Measurements from ENCODE around the gene TCAF2. TPM values are rescaled to one million over a fixed set of nuclear protein-coding genes. Genes with fewer than 3 reads are reported as not detected.
"Not testable (repeated sequence)": the region's sequence is repeated elsewhere in the genome, so short reads cannot be mapped to it uniquely, and the experiment has no call there.

TCAF2 gene
- total RNA-seq, 4 donors from 2014 or later: 3.0 to 10.5 (median 8.8) TPM

DNA sequence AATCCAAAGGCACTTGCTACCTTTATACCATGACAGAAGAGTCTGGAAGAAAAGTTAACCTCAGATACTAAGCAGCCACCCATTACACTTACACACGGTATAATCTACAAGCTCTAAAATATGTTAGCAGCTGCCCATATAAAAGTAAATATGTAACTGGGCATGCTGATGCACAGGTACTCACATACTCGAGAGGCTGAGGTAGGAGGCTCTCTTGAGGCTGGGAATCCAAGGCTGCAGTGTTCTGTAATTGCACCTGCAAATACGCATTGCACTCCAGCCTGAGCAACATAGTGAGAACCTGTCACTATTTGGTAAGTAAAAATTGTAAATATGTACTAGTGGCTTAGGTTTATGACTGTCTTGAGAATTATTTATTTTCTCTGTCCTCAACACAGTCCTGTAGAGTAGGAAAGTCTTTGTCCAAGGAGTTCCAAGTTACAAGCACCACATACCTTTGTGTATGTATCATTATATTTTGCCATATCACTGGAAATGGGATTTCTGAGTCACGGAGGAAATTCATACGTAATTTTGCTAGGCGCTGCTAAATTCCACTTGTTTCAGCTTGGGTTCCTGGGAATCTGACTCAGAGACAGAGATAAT lies 12.3 kb downstream of the TCAF2 start:
- H3K36me3 ChIP-seq; DNase-seq (ENCODE audit: low spot score in 2 of 2); H3K4me1 ChIP-seq; H3K27me3 ChIP-seq; H3K4me3 ChIP-seq; H3K9me3 ChIP-seq; H3K27ac ChIP-seq: not testable (repeated sequence)
- no CpG with 5 or more reads among the region's 6 CpGs for WGBS

DNA sequence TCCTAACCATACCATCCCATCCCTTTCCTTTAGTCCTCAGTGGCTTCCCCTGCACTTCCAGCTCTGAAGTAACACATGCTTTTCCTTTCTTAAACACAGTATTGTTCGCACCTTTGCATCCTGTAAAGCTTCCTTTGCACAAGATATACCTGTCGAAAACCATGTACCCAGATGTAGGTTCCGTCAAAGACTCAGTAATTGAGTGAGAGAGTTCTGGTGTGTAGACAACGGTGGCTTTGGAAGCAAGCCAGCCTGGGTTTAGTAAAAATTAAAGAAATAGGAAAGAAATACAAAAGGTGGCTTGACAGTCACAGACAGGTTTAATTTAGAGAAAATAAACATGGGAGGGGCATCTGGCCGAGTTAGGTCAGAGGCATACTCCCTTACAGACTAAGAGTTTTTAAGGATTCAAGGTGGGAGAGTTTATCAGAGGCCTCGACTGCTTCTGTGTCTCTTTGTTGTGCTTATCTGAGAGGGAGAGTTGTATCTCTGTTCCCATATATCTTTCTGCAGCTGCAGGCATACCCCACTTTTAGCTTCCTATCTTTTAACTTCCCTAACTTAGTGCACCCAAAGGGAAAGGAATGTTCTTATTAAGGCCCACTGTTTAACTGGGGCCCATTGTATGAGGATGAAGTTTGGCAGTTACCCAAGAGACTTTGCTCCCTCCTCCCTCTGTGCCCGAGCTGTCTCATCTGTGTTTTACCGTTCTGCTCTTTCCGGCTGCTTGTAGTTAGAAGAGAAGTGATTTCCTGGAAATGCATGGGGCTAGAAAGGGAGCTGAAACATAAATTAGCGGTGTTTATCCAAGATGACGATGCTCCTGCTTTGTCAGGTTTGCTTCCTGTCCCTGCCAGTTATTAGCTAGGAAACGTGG lies 14.8 kb downstream of the TCAF2 start:
- H3K9me3 ChIP-seq; H3K4me3 ChIP-seq; H3K36me3 ChIP-seq; DNase-seq (ENCODE audit: low spot score in 2 of 2); H3K27ac ChIP-seq; H3K4me1 ChIP-seq; H3K27me3 ChIP-seq: not testable (repeated sequence)
- WGBS: no CpG with 5 or more reads among the region's 12 CpGs

DNA sequence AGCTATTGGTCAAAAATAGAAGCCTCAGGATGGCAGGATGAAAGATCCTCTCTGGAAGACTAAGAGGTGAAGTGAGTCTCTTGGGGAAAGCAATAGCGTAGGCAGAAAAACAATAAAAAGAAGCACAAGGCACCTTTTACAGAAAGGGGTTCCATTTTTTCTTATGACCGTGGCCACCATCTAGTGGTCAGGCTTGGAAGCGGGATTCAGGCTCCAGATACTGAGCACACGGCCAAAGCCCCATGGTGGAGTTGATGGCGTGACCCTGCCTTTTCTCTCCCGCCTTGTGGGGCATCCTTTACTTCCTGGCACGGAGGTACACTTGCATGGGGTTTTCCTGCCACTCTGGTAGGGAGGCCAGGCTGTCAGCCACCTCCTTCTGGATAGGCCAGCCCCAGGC lies 18.6 kb downstream of the TCAF2 start:
- not testable (repeated sequence) for H3K27me3 ChIP-seq; H3K4me3 ChIP-seq; H3K9me3 ChIP-seq; DNase-seq (ENCODE audit: low spot score in 2 of 2); H3K36me3 ChIP-seq; H3K4me1 ChIP-seq; H3K27ac ChIP-seq
- WGBS: no CpG with 5 or more reads among the region's 7 CpGs

DNA sequence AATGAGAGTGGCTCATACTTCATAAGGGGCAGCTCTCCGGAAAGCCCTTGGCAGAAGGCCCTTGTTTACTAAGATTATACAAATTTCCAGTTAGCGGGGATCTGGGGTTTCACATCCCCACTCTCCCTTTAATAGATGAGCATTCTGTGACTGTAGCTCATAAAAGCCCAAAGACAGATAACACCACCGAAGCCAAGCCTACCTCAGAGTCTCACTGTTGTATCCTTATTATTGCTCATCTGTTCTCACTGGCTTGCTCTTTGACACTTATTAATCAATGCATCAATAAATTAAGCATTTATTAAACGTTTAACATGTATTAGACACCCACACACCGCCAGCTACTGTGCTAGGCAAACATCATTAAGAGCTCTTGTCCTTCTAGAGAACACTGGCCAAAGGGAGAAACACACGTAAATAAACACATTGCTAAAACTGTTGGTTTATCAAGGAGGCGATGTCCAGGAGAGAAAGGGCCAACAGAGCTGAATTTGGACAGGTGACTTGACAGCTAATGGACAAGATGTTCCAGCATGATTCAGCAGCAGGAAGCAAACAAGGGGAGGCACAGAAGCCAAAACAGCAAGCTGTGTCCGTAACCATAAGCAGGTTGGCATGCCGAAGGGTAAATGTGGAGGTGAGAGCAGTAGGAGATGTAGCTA lies 19.9 kb downstream of the TCAF2 start:
- not testable (repeated sequence) for H3K9me3 ChIP-seq, H3K27me3 ChIP-seq
- 57% methylated on average over 2 of the region's 9 CpGs for WGBS

DNA sequence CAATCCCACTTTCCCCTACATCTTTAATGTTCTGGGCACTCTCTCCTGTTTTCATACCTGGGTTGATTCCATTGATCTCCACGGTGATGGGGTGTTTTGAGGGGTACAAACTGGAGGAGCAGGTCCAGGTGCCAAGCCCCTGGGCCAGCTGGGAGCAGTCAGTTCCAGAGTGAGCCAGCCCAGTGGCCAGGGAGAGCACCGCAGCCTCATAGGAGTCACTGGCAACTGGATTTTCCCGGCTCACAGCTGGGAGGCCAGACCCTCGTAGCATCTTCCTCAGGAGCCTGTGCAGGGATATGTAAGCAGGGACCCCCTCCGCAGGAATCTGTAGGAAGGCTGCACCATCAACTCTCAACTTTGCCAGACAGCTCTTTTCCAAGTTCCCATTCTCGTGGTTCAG lies 25.8 kb downstream of the TCAF2 start:
- not testable (repeated sequence) for H3K4me1 ChIP-seq; H3K9me3 ChIP-seq; H3K27me3 ChIP-seq; DNase-seq (ENCODE audit: low spot score in 2 of 2); H3K36me3 ChIP-seq; H3K27ac ChIP-seq; H3K4me3 ChIP-seq
- no CpG with 5 or more reads among the region's 6 CpGs for WGBS

More for the DNA sequence above, 19.9 kb downstream of the TCAF2 start:
- not testable (repeated sequence) for DNase-seq (ENCODE audit: low spot score in 2 of 2); H3K4me3 ChIP-seq; H3K27ac ChIP-seq; H3K36me3 ChIP-seq; H3K4me1 ChIP-seq

DNA sequence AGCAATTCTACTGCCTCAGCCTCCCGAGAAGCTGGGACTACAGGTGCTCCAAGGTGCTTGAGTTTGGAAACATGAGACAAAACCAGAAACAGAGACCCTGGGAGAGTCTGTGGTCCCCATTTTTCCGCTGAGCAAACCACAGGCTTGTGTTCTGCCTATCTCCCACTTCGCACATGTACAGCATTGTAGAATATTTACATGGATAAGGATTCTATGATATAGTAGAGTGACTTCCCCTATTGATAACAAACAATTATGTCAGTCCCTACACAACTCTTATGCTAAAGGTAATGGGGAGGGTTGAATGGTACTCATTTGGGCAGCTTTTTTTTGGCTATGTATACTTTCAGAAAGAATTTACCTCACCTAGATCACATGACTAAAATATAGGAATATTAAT lies 29.1 kb downstream of the TCAF2 start:
- no CpG with 5 or more reads among the region's 3 CpGs for WGBS
- H3K4me3 ChIP-seq; DNase-seq (ENCODE audit: low spot score in 2 of 2); H3K36me3 ChIP-seq; H3K4me1 ChIP-seq; H3K27ac ChIP-seq; H3K27me3 ChIP-seq; H3K9me3 ChIP-seq: not testable (repeated sequence)

DNA sequence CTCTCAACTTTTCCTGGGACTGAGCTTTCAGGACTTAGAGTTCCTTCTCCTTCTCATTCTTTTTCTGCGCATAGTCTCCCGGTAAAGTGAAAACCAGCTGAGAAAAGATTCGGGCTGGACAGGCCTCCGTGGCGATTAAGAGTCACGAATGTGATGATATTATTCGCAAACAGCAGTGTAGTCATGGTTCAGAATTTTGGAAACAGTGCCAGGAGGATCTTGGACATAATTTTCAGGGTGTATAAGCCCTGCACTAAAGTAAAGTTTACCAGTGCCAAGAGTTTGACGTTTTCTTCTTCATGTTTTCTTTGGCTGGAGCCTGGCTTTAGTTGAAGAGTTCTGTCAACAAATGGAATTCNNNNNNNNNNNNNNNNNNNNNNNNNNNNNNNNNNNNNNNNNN lies 29.7 kb downstream of the TCAF2 start:
- not testable (repeated sequence) for H3K4me1 ChIP-seq; H3K27me3 ChIP-seq; DNase-seq (ENCODE audit: low spot score in 2 of 2); H3K4me3 ChIP-seq; H3K27ac ChIP-seq; H3K36me3 ChIP-seq; H3K9me3 ChIP-seq
- WGBS: no CpG with 5 or more reads among the region's 8 CpGs

Other genes starting within 250 kb of the TCAF2 start
- gene ZYX, start 239.6 kb upstream of the TCAF2 start, total RNA-seq: 10 to 100 TPM; 46.3 to 73.0 (median 59.3) TPM
- gene EPHA1, start 212.1 kb upstream of the TCAF2 start, total RNA-seq: 10 to 100 TPM; 60.9 to 94.4 (median 67.7) TPM
- gene TAS2R60, start 177.5 kb upstream of the TCAF2 start, total RNA-seq: not detected
- not detected for gene TAS2R41, start 143.1 kb upstream of the TCAF2 start, total RNA-seq
- 1 to 10 TPM in 2 of 4 donors, under 1 TPM in 1, not detected in 1; 0.30 to 5.1 (median 3.0) TPM for gene CTAGE15, start 49.2 kb upstream of the TCAF2 start, total RNA-seq
- gene CTAGE6, start 136.7 kb downstream of the TCAF2 start, total RNA-seq: 1 to 10 TPM in 1 of 4 donors, not detected in 3; 4.7 TPM

Measured in suprapubic skin (tissue), 4 donors.